OCI-LY3 (cell line): ENCODE results near the gene P2RX1.

Experiments used
- H2AFZ ChIP-seq: fragments of 200-600, 300-600 bp; shearing (Covaris generic); 2 replicates; pipeline ENCODE4 v1.6.0; 2014; ENCODE audit warnings: antibody characterized with exemption, low read depth, low read length
- H3K27ac ChIP-seq: fragments of 200-600, 300-600 bp; sonication (generic); 2 replicates; pipeline ENCODE4 v1.5.1; 2014; ENCODE audit warnings: mild to moderate bottlenecking, low read length, moderate library complexity, mixed read lengths
- H3K27me3 ChIP-seq: fragments of 200-600, 300-600 bp; sonication (generic); 2 replicates; pipeline ENCODE4 v1.6.1; 2014; ENCODE audit warnings: low read depth, low read length, mixed read lengths
- H3K36me3 ChIP-seq: fragments of 200-600, 300-600 bp; sonication (generic); replicated peaks from 2 replicates; pipeline ENCODE3; 2014; ENCODE audit warnings: low read depth, low read length, mixed read lengths
- H3K4me1 ChIP-seq: fragments of 300-600, 200-600 bp; sonication (generic); 2 replicates; pipeline ENCODE4 v1.6.1; 2014; ENCODE audit warnings: low read length, mixed read lengths
- H3K4me2 ChIP-seq: fragments of 200-600, 300-600 bp; sonication (generic); 2 replicates; pipeline ENCODE4 v1.6.1; 2014; ENCODE audit warnings: low read length, mixed read lengths
- H3K4me3 ChIP-seq: fragments of 300-600, 200-600 bp; sonication (generic); 2 replicates; pipeline ENCODE4 v1.5.1; 2014; ENCODE audit warnings: antibody characterized with exemption, mild to moderate bottlenecking, low read length, moderate library complexity
- H3K79me2 ChIP-seq: fragments of 300-600, 200-600 bp; shearing (Covaris generic); 2 replicates; pipeline ENCODE4 v1.6.1; 2014; ENCODE audit warnings: mild to moderate bottlenecking, low read length, mixed read lengths
- H3K9ac ChIP-seq: fragments of 300-600, 200-600 bp; shearing (Covaris generic); 2 replicates; pipeline ENCODE4 v1.6.0; 2014; ENCODE audit warnings: mild to moderate bottlenecking, low read length, moderate library complexity
- H3K9me3 ChIP-seq: fragments of 200-600, 300-600 bp; shearing (Covaris generic); 2 replicates; pipeline ENCODE4 v1.6.1; 2014; ENCODE audit warnings: low read length, mixed read lengths; ENCODE audit not compliant: insufficient read depth
- H4K20me1 ChIP-seq: fragments of 200-600, 300-600 bp; sonication (generic); 2 replicates; pipeline ENCODE4 v1.6.1; 2016; ENCODE audit warnings: low read length, mixed read lengths; ENCODE audit not compliant: insufficient read depth
- EZH2phosphoT487 ChIP-seq: fragments of 200-600 bp; shearing (Covaris generic); IDR thresholded peaks from 2 replicates; pipeline ENCODE4 v1.6.1; 2018; ENCODE audit warnings: antibody characterized with exemption, mixed run types, low read depth
- TF ChIP-seq, protein P1 (sequence below): fragments of 200-600, 300-600 bp; sonication (generic); IDR thresholded peaks from 2 replicates; pipeline ENCODE4 v1.5.1; 2014; ENCODE audit warnings: antibody characterized with exemption, low read length, low read depth

P2RX1 gene

DNA sequence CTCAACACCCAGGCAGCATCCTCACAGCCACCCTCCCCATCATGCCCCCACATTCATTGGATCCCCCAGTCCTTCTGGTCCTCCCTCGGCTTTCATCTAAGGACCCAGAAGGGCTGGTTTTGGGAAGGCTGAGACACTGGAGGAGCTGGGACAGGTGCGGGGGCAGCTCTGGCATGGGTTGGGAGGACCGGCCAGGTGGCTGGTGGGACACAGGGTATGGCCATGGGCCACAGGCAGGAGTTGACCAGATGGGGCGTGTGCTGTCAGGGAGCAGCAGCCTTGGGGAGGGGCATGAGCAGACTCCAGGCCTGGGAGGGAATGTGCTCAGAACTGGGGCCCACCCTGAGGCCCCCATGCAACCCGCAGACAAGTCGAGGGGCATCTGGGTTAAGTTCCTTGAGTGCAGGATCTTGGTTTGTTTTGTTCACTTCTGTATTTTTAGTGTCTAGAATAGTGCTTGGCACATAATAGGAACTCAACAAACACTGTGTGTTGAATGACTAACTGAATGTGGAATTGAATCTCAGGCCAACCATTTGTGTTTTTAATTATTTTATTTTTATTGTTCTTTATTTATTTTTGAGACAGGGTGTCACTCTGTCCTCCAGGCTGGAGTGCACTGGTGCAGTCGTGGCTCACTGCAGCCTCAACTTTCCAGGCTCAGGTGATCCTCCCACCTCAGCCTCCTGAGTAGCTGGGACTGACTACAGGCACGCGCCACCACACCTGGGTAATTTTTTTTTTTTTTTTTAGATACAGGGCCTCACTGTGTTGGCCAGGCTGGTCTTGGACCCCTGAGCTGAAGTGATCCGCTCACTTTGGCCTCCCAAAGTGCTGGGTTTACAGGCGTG is 5.6 kb downstream of the P2RX1 start:
- H3K27me3 ChIP-seq = no peaks in the 10 kb centered on the region
- H3K4me3 ChIP-seq = peak overlapping the region; percentile 52
- no peaks in the 10 kb centered on the region for H3K36me3 ChIP-seq
- peak overlapping the region; percentile 70 for H3K27ac ChIP-seq
- H3K79me2 ChIP-seq = no peaks in the 10 kb centered on the region
- no peaks in the 10 kb centered on the region for H3K9me3 ChIP-seq
- no peaks in the 10 kb centered on the region for H4K20me1 ChIP-seq
- peak overlapping the region; percentile 56 for H3K4me2 ChIP-seq
- TF ChIP-seq EZH2phosphoT487 = no peak
- TF ChIP-seq, protein P1, sequence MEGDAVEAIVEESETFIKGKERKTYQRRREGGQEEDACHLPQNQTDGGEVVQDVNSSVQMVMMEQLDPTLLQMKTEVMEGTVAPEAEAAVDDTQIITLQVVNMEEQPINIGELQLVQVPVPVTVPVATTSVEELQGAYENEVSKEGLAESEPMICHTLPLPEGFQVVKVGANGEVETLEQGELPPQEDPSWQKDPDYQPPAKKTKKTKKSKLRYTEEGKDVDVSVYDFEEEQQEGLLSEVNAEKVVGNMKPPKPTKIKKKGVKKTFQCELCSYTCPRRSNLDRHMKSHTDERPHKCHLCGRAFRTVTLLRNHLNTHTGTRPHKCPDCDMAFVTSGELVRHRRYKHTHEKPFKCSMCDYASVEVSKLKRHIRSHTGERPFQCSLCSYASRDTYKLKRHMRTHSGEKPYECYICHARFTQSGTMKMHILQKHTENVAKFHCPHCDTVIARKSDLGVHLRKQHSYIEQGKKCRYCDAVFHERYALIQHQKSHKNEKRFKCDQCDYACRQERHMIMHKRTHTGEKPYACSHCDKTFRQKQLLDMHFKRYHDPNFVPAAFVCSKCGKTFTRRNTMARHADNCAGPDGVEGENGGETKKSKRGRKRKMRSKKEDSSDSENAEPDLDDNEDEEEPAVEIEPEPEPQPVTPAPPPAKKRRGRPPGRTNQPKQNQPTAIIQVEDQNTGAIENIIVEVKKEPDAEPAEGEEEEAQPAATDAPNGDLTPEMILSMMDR = no peak
- peak overlapping the region; percentile 16; the same call in 1 of the 2 replicates for H3K9ac ChIP-seq
- peaks cover 39% of the 10 kb centered on the region for H3K4me1 ChIP-seq
- H2AFZ ChIP-seq = no peak overlapping the region

DNA sequence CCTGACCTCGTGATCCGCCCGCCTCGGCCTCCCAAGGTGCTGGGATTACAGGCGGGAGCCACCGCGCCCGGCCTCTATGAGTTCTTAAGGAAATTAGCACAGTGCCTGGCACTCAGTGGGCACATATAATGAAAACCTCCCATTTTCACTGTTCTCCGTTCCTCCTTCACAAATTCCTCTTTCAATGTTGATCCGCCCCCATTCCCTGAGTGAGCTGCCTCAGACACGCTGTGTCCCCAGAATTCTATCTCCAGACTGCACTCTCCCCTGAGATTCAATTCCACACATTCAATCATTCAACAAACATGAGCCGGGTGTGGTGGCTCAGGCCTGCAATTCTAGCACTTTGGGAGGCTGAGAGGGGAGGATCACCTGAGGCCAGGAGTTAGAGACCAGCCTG is 7.0 kb downstream of the P2RX1 start:
- no peak for TF ChIP-seq EZH2phosphoT487
- TF ChIP-seq, protein P1 = no peak
- Histone ChIP-seq H3K4me2 (no peak overlapping the region), H3K9ac (no peak overlapping the region), H3K36me3 (no peaks in the 10 kb centered on the region), H3K4me3 (no peak overlapping the region), H3K27me3 (no peaks in the 10 kb centered on the region), H3K9me3 (no peaks in the 10 kb centered on the region), H3K27ac (no peak overlapping the region), H4K20me1 (no peaks in the 10 kb centered on the region), H2AFZ (no peak overlapping the region), H3K4me1 (peaks cover 27% of the 10 kb centered on the region), H3K79me2 (no peaks in the 10 kb centered on the region)

DNA sequence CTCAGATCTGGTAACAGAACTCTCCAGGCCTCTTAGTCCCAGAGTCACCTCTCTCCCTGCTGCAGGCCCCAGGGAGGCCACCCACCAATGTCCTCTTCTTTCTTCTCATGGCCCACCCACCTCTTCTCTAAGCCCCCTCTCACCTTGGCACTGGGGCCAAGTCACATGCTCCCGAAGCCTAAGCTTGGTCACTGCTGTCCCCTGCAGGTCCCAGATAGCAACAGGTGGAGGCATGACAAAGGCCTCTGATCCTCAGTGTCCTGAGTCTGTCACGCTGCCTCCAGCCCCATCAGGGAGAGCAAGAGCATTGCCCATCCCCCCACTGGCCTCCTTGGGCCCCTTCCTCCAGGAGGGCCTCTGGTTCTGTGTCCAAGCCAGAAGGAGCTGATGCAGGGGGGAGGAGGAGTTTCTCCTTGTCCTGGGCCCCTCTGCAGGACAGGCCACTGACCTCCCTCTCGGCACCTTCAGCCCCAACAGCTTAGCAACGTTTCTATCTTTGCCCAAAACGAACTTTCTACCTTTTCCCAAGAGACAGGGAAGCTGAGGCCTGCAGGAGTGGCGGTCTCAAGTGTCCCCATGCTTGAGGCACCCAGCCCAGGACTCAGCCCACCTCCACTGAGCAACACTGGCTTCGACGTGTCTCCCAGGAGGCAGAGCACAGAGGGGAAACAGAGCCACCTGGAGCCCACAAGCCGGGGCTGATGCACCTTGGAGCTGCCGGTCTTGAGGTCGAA is 8.6 kb downstream of the P2RX1 start:
- no peak overlapping the region for H3K9ac ChIP-seq
- TF ChIP-seq EZH2phosphoT487 = no peak
- TF ChIP-seq, protein P1 = peak; percentile 42

DNA sequence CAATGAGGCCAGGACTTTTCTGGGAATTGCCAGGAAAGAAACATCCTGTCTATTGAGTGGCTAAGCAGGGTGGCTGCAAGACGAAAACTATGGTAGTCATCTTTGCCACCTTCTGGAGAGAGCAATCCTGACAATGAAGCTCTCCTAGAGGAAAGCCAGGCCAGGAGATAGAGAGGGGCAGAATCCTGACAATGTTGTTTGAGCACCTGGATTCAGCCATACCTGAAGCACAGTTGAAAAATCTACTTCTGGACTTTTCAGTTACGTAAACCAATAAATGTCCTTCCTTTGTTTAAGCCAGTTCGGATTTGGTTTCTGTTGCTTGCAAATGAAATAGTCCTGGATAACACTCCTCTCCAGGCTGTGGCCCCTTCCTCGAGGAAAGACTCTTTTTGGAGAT is 9.4 kb downstream of the P2RX1 start:
- no peak for TF ChIP-seq EZH2phosphoT487
- TF ChIP-seq, protein P1 = no peak
- H3K27ac ChIP-seq = no peak overlapping the region
- no peaks in the 10 kb centered on the region for H4K20me1 ChIP-seq
- no peak overlapping the region for H3K4me3 ChIP-seq
- H3K79me2 ChIP-seq = no peaks in the 10 kb centered on the region
- H3K36me3 ChIP-seq = no peaks in the 10 kb centered on the region
- H3K27me3 ChIP-seq = no peaks in the 10 kb centered on the region
- no peak overlapping the region for H2AFZ ChIP-seq
- H3K9ac ChIP-seq = no peak overlapping the region
- H3K4me2 ChIP-seq = no peak overlapping the region
- H3K4me1 ChIP-seq = peaks cover 15% of the 10 kb centered on the region
- no peaks in the 10 kb centered on the region for H3K9me3 ChIP-seq

More for the DNA sequence above, 8.6 kb downstream of the P2RX1 start:
- no peaks in the 10 kb centered on the region for H3K9me3 ChIP-seq
- H3K4me1 ChIP-seq = peaks cover 17% of the 10 kb centered on the region
- H3K79me2 ChIP-seq = no peaks in the 10 kb centered on the region
- no peaks in the 10 kb centered on the region for H3K36me3 ChIP-seq
- no peak overlapping the region for H3K4me3 ChIP-seq
- no peaks in the 10 kb centered on the region for H4K20me1 ChIP-seq
- H2AFZ ChIP-seq = no peak overlapping the region
- H3K4me2 ChIP-seq = no peak overlapping the region
- H3K27me3 ChIP-seq = no peaks in the 10 kb centered on the region
- H3K27ac ChIP-seq = no peak overlapping the region
